Epithelial cell of esophagus (primary cell): ENCODE measurements around the gene ERCC6L.
"Not testable (repeated sequence)": the region's sequence is repeated elsewhere in the genome, so short reads cannot be mapped to it uniquely, and the experiment has no call there.

ENCODE experiments used
- DNase-seq: peaks from one replicate; pipeline ENCODE4 v3.0.0; 2010; ENCODE audit warnings: low read depth
- H3K4me3 ChIP-seq: 2 replicates; pipeline ENCODE4 v1.5.1; 2011; ENCODE audit warnings: mild to moderate bottlenecking, low read length, control low read depth
- CTCF ChIP-seq: IDR thresholded peaks from 2 replicates; pipeline ENCODE4 v1.5.1; 2011; ENCODE audit warnings: low read depth, mild to moderate bottlenecking, low read length, control low read depth, inconsistent platforms; ENCODE audit not compliant: insufficient read depth; ENCODE audit errors: missing control alignments

Gene ERCC6L

GRCh38 chrX:72176981-72177380 is 61.8 kb downstream of the ERCC6L start:
- no peak for TF ChIP-seq CTCF
- no peak for DNase-seq

GRCh38 chrX:72176289-72176688 is 62.5 kb downstream of the ERCC6L start:
- not testable (repeated sequence) for DNase-seq, H3K4me3 ChIP-seq

More at GRCh38 chrX:72176981-72177380, 61.8 kb downstream of the ERCC6L start:
- no peak overlapping the region for H3K4me3 ChIP-seq

- no peak for DNase-seq
- no peak overlapping the region for H3K4me3 ChIP-seq
- TF ChIP-seq CTCF = no peak
These were observed 69.7 kb downstream of the ERCC6L start for GRCh38 chrX:72169008-72169728.

- no peak for DNase-seq
- H3K4me3 ChIP-seq = no peak overlapping the region
- no peak for TF ChIP-seq CTCF
These were observed 73.3 kb downstream of the ERCC6L start for GRCh38 chrX:72165551-72165950.

GRCh38 chrX:72159769-72160168 is 79.1 kb downstream of the ERCC6L start:
- DNase-seq = peak; percentile 31
- TF ChIP-seq CTCF = no peak

GRCh38 chrX:72158773-72159172 is 80.1 kb downstream of the ERCC6L start:
- no peak for TF ChIP-seq CTCF
- H3K4me3 ChIP-seq = no peak overlapping the region
- no peak for DNase-seq

More at GRCh38 chrX:72159769-72160168, 79.1 kb downstream of the ERCC6L start:
- no peak overlapping the region for H3K4me3 ChIP-seq
